Measurements from ENCODE around the gene POU5F1.

DNA sequence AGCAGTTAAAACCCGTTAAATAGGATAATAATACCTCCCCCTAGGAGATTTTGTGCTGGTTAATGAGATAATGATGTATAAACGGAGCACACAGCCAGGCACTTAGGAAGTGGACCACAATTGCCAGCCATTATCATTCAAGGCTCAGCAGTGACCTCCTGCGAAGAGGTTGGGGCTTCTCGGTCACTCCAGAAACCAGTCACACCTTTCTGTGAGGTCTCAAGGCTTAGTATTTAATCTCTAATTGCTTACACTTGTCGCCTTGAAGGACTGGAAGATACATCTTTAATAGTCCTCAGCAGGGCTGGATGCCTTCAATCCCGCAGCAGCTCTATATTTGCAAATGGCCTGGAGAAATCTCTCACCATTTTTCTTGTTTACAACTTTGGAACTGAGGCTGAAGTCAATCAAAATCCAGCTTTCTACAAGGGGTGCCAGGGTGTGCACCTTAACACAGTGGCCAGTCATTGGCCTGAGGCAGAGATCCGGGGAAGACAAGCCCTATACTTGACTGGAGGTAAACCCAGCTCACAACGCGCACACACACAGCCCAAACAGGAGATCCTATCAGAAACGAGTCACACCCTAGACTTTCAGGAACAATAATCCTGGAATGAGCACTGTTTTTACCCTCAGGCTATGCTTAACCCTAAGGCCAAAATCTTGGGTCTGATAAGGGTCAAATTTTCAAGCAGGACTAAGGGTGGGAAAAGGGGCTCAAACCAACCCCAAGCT lies 1.2 kb downstream of the POU5F1 start:
- TF ChIP-seq, protein P1, sequence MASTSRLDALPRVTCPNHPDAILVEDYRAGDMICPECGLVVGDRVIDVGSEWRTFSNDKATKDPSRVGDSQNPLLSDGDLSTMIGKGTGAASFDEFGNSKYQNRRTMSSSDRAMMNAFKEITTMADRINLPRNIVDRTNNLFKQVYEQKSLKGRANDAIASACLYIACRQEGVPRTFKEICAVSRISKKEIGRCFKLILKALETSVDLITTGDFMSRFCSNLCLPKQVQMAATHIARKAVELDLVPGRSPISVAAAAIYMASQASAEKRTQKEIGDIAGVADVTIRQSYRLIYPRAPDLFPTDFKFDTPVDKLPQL (IDR thresholded peaks at IDR 0.05; ENCODE audit: extremely low read depth, insufficient read length): no peak
- TF ChIP-seq PCBP2 (IDR thresholded peaks at IDR 0.05; ENCODE audit: low read depth, low read length, poor library complexity, severe bottlenecking): no peak
- TF ChIP-seq, protein P2, sequence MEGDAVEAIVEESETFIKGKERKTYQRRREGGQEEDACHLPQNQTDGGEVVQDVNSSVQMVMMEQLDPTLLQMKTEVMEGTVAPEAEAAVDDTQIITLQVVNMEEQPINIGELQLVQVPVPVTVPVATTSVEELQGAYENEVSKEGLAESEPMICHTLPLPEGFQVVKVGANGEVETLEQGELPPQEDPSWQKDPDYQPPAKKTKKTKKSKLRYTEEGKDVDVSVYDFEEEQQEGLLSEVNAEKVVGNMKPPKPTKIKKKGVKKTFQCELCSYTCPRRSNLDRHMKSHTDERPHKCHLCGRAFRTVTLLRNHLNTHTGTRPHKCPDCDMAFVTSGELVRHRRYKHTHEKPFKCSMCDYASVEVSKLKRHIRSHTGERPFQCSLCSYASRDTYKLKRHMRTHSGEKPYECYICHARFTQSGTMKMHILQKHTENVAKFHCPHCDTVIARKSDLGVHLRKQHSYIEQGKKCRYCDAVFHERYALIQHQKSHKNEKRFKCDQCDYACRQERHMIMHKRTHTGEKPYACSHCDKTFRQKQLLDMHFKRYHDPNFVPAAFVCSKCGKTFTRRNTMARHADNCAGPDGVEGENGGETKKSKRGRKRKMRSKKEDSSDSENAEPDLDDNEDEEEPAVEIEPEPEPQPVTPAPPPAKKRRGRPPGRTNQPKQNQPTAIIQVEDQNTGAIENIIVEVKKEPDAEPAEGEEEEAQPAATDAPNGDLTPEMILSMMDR (IDR thresholded peaks at IDR 0.05 in 2 of 3, conservative IDR thresholded peaks at IDR 0.05 in 1 of 3; ENCODE audit: insufficient read depth in 2 of 3, low read depth in 1 of 3, low read length in 3 of 3): no peak
- TF ChIP-seq, protein P3, sequence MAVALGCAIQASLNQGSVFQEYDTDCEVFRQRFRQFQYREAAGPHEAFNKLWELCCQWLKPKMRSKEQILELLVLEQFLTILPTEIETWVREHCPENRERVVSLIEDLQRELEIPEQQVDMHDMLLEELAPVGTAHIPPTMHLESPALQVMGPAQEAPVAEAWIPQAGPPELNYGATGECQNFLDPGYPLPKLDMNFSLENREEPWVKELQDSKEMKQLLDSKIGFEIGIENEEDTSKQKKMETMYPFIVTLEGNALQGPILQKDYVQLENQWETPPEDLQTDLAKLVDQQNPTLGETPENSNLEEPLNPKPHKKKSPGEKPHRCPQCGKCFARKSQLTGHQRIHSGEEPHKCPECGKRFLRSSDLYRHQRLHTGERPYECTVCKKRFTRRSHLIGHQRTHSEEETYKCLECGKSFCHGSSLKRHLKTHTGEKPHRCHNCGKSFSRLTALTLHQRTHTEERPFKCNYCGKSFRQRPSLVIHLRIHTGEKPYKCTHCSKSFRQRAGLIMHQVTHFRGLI (CRISPR knock-in tag; IDR thresholded peaks at IDR 0.05): no peak
- TF ChIP-seq, protein P4, sequence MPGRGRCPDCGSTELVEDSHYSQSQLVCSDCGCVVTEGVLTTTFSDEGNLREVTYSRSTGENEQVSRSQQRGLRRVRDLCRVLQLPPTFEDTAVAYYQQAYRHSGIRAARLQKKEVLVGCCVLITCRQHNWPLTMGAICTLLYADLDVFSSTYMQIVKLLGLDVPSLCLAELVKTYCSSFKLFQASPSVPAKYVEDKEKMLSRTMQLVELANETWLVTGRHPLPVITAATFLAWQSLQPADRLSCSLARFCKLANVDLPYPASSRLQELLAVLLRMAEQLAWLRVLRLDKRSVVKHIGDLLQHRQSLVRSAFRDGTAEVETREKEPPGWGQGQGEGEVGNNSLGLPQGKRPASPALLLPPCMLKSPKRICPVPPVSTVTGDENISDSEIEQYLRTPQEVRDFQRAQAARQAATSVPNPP (IDR thresholded peaks at IDR 0.05; ENCODE audit: borderline replicate concordance, insufficient read depth, insufficient read length): no peak
- TF ChIP-seq ZBTB43 (CRISPR knock-in tag; IDR thresholded peaks at IDR 0.05): no peak
- no peak for TF ChIP-seq CREB1 (IDR thresholded peaks at IDR 0.05)
- no peak for TF ChIP-seq CREB1 (CRISPR knock-in tag; IDR thresholded peaks at IDR 0.05)
- TF ChIP-seq EP300 (IDR thresholded peaks at IDR 0.05; ENCODE audit: low read length): no peak
- TF ChIP-seq ZFP30 (CRISPR knock-in tag; IDR thresholded peaks at IDR 0.05; ENCODE audit: borderline replicate concordance): no peak
- no peak for TF ChIP-seq NFYB (IDR thresholded peaks at IDR 0.05; ENCODE audit: extremely low read depth, insufficient read length)
